HG03342 (cell line): ENCODE results near the gene TLK1.
"Not testable (repeated sequence)": the region's sequence is repeated elsewhere in the genome, so short reads cannot be mapped to it uniquely, and the experiment has no call there.

ENCODE experiments used
- ATAC-seq: cut with Tn5 transposase; IDR thresholded peaks from one replicate; pipeline ENCODE4 v1.9.1; 2021; ENCODE audit warnings: mild to moderate bottlenecking, moderate library complexity; ENCODE audit not compliant: unreplicated experiment

Gene TLK1

GRCh38 chr2:171169839-171170238 is 9.1 kb upstream of the TLK1 start:
- no peak for ATAC-seq

DNA sequence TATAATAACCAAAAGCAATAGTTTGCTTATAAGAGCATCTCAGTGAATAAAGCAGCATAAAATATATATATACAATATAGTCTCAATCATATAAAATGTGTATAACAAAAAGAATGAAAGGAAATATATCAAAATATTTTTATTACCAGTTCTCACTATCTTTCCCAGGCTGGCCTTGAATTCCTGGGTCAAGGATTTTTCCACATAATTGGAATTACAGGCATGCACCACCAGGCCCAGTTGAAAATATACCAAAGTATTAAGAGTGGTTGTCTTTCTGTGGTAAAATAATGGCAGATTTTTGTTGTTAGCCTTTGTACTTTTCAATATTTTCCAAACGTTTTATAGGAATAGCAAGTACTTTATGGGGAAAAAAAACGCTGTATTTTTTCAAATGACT is 8.6 kb upstream of the TLK1 start:
- ATAC-seq = no peak

- no peak for ATAC-seq
Observed at GRCh38 chr2:171167352-171167997, 6.8 kb upstream of the TLK1 start.

- no peak for ATAC-seq
Observed at GRCh38 chr2:171166328-171166983, 5.8 kb upstream of the TLK1 start.

DNA sequence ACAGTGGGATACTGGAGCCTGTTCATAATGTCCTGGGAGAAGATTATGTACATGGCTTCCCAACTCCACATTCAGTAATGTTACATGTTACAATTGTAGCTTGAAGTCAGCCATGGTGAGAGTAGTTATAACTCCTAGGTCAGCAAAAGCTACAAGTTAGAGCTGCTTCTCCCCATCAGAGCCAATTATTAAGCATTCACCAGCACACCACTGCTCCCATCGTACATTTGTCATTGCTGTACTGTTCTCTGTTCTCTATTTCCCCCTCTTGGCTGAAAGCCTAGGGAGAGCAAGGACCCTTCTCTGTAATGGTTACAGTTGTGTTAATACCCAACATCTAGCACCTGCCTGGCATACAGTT is 5.3 kb upstream of the TLK1 start:
- ATAC-seq = no peak

DNA sequence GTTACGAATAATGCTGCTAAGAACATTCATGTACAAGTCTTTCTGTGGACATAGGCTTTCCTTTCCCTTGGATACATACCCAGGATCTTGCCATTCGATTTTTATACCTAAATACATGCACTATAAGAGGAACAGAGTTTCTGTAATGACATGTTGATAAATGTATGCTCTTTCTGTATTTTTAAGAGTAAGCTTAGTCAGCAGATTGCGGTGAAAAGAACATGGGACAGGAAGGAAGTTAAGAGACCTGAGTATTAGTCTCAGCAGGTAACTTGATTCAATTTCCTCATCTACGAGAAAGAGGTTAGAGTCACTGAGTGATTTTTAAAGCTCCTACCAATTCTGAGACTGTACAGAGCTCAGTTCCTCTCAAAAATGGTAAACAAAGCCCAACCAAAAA is 2.6 kb upstream of the TLK1 start:
- no peak for ATAC-seq

DNA sequence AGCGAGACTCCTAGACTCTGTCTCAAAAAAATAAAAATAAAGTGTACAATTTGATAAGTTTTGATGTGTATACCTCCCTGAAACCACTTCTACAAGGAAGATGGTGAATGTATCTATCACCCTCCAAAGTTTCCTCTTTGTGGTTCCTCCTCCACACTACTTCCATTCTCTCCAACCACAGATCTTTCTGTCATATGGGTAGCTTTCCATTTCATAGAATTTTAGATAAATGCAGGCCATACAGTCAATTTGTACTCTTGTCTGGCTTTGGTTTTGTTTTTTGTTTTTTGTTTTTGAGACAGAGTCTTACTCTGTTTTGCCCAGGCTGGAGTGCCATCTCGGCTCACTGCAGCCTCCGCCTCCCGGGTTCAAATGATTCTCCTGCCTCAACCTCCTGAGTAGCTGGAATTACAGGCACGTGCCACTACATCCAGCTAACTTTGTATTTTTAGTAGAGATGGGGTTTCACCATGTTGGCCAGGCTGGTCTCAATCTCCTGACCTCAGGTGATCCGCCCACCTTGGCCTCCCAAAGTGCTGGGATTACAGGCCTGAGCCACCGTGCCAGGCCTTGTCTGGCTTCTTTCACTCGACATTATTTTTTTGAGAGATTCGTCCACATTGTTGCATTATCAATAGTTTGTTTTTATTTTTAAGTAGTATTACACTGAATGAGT is 2.0 kb upstream of the TLK1 start:
- not testable (repeated sequence) for ATAC-seq

DNA sequence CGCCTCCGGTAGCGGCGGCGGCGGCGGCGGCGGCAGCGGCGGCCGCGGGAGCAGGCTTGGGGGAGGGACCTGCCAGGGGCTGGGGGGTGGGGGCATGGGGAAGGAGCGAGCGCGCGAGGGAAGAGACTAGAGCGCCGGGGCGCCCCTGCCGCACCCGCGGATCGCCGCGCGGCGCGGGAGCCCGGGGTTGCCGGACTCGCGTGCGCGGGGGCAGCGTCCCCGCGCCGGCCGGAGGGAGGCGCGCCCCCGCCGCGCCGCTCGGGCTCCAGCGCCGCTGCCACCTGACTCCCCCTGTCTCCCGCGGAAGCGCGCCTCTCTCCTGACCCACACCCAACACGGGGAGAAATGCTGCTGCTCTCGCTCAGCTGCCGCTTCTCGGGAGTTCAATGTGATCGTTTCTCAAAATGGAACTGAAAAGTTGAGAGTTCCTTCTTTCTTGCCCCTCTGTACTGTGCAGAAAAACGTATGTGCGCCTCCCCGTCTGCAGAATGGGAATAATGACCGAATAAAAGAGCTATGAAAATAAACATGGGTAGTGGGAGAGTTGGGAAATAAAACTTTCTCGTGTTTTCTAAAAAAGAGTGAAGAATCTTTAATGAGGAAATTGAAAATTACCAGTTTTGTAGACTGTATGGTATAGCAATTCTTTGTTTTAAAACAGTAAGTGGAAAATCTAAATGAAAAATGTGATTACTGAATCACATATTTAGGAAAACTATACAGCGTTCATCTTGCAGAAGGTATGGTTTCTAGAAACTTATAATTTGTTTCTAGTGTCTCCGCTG is 455 bp upstream of the TLK1 start:
- ATAC-seq = peak; percentile 54

DNA sequence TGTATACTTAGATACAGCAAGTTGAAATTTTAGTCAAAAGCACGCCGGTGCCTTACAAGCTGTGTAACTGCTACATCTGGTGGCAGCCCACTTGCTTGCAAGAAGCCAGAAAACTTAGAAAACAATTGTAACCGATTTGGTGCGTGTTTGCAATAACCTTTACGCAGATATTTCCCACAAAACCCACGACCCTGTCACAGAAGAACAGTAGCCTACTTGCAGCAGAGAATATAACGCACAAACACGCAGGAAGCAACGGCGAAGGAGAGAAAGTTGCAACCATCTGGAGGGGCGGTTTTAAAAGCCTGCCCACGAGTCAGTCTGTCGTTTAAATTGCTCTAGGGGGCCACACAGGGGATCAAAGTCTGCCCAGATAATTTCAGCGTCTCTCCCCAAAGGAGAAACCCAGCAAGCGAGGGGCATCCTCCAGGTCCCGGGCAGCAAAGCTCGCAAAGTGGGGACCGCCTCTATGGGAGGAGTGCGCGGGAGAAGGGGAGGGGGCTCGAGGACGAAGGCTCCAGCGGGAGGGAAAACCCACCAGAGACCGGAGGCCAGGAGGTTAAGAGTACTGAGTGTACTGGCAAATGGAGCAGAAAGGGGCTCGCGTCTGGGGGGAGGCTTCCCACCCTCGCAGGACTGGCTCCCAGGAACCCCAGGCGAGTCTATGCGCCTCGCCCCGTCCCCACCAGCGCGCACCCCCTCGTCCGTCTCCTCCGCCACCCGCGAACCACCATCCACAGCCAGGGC is 1.1 kb downstream of the TLK1 start:
- ATAC-seq = peak; percentile 12

DNA sequence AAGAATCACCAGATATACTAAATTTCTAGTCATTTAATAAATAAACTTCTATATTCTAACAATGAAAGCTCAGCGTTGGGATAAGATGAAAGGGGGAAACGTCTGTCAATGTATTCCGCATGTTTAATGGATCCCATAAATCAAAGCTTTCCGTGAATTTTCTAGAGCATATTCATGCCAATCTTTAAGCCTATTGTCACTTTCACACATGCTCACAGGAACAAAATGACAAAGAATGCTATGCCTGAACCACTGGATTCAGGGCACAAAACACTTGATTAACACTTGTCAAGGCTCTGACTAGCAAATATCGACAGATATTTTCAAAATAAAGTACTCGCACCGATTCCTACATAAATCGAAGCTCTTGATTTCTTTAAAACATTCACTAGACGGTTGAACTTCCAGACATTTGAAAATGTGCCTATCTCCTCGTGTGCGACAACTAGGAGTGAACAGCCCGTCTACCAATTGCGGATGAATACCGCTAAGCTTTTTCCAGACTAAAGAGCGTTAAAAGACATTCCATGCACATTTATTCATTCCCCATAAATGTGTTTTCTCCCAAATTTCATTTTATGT is 1.8 kb downstream of the TLK1 start:
- no peak for ATAC-seq

DNA sequence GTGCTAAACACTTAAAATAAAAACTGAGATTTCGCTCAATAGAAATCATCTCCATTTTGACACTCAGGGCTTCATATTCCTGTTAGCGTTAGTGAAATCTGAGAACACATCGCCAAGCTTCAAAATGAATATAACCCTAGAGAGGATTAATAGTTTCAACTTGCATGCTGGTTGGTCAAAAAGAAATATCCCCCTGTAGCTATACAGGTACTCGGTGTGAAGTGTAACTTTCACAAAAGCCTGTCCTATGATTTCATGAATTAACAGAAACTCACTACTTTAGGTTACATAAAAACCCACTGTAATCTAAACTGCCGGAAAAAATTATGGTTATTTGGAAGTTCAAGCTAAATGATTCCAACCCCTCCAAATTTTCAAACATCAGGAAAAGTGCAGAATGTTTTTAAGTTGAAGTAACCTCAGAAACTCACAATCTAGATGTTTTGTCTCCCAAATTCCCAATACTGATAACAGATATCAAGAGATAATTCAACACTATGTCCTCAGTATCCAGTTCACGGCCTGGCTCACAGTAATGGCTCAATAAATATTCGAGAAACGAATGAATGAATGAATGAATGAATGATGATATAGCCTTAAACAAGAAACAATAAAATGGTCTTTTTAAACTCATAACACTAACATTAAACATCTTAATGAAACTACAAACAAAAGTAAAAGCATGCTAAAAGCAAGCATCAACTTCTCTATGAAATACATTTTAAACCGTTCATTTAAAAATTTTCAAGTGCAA is 2.5 kb downstream of the TLK1 start:
- no peak for ATAC-seq

GRCh38 chr2:171157109-171157500 is 3.6 kb downstream of the TLK1 start:
- no peak for ATAC-seq

- ATAC-seq = no peak
Observed at GRCh38 chr2:171154348-171154747, 6.3 kb downstream of the TLK1 start.

DNA sequence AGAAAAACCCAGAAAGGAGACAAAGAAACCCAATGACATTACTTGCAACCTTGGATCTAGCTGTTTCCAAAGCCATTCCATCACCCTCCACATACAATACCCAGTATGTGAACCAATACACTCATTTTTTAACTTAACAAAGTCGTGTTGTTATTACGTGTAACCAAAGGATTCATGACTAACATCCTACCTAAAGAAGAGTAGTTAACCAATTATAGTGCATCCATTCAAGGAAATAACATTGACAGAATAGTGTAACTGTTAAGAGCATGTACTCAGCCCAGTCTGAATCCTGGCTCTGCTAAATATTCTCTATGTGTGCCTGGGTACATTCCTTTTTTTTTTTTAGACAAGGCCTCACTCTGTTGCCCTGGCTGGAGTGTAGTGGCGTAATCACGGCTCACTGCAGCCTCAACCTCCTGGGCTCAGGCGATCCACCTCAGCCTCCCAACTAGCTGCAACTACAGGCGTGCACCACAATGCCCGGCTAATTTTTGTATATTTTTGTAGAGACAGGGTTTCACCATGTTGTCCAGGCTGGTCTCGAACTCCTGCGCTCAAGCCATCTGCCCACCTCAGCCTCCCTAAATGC is 9.9 kb downstream of the TLK1 start:
- ATAC-seq = no peak

- ATAC-seq = no peak
Observed at GRCh38 chr2:171149986-171150693, 10.6 kb downstream of the TLK1 start.

DNA sequence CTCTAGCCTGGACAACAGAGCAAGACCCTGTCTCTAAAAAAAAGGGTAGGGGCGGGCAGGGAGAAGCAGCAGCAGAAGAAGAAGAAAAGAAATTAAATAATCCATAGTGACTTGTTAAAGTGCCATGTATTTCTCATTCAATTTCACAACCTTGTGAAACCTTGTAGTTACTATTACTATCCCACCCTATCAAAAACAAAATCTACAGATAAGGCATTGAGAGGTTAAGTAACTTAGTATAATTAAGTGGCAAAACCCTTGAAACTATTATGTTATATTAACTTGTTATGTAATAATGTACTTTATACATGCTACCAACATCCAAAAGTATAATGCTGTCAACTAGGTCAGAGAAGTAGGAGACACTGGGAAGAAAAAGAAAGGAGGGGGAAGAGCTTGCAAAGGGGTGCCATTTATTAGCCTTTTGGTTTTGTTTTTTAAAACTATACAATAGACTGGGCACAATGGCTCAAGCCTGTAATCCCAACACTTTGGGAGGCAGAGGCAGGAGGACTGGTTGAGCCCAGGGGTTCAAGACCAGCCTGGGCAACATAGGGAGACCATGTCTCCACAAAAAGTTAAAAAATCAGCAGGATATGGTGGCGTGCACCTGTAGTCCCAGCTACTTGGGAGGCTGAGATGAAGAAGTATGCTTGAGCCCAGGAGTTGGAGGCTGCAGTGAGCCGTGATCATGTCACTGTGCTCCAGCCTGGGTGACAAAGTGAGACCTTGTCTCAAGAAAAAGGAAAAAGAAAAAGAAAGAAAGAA is 11.3 kb downstream of the TLK1 start:
- ATAC-seq = no peak

GRCh38 chr2:171147081-171147480 is 13.6 kb downstream of the TLK1 start:
- ATAC-seq = no peak

DNA sequence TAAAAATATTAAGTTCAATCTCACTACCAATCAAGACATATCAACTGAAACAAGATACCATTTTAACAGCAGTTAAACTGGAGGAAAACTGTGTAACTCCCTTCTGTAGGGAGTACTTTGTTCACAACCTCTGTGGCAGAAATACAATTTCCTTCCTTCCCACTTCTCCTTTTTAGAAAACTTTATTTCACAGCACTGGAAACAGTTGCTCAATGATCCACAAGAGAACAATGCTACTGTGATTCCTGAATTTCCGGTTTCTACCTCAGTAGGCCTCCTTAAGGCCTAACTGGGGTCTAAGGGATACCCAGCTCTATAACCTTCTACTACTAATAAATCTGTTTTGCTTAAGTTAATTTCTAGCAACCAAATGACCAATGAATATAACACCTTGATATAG is 14.1 kb downstream of the TLK1 start:
- no peak for ATAC-seq
